ENCODE data around the gene C11orf58.
A peak's percentile ranks its signal among the peaks of the same experiment; 100 is the strongest.

The C11orf58 gene

DNA sequence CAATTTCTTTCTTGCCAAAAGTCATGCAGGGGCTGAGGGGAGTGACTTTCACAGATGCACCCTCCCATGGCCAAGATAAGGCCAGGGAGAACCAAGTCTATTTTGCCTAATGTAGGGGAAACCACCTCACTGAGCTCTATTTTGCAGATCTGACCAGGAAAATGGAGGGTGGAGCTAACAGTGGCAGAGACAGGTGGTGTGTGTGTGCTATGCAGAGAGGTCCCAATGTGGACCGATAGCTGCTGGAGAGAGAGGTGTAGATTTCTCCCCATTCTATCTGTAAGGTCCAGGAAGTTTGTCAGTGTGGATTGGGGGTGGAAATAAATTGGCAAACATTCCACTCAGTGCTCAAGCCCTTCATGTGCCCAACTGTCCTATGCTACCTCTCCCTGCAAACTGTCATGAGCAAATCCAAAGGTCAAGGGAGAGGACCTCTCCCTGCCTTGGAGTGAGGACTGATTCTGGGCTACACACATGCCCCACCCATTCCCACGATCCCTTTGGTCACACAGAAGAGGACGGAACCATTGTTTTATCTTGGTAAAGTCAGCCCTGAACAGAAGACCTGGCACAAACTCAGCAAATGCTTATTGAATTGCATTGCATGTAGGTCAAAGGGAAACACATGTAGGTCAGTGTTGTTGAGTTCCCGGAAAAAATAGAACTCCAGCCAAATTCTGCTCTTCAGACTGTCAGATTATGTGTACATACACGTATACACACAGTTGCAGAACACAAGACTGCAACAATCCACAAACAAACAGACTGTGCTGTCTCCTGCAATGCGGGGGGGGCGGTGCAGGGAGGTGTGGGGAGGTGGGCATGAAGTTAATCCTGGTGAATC is 65.9 kb downstream of the C11orf58 start:
- DNase-seq (ENCODE audit: low spot score): peak; percentile 13

DNA sequence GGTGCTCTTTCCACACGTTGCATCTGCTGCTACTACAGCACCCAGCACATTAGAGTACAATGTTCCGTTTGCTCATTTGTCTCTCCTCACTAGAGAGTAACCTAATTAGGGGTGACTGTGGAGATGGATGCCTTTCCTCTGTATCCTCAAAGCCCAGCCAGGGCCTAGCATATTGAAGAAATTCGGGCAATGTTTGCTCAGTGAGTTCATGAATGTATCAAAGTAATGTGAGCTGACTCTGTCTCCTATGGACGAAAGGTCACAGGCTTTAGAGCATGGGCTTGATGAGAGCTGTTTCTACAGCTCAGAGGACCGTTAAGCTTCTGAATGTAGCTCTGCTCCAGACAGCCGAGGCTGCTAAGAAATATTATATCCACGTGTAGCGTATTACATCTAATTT is 67.5 kb downstream of the C11orf58 start:
- DNase-seq (ENCODE audit: low spot score): no peak

DNA sequence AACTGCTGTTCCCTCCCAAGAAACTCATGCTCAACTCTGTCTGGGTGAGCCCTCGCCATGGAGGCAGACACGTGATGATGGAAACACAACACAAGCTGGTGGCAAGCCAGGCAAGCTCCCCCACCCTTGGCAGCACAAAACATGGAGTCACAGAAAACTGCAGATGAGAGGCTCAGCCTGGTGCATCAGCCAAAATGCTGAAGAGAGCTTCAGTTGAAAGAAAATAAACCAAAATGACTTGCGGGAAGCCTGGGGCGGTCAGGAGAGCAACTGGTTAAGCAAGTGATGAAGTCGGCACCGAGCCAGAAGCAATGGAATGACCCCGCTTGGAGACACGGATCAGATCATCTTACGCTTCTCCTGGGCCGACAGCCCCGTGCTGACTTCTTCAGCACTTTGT is 68.3 kb downstream of the C11orf58 start:
- DNase-seq (ENCODE audit: low spot score): no peak

DNA sequence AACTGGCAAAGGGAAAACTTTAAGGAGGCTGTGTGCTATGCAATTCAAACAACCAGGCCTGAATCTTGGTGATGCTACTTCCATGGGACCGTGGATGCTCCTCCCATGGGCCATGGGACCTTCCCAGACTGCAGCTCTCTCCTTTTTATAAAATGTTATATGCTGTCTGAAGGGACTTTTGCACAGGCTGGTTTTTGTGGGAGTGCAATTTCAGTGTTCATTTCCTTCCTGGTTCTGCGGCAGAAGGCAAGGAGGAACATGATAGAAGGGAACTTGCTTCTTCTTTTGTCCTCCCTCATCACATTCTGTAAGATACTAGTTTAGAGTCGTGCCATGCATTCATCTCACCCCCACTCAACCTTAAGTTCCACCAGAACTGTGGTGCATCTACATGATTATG is 68.9 kb downstream of the C11orf58 start:
- DNase-seq (ENCODE audit: low spot score): no peak
